HCT116 (cell line): ENCODE data around the gene KCNK3. TPM values are rescaled to one million over a fixed set of nuclear protein-coding genes. Genes with fewer than 3 reads are reported as not detected.
"Not testable (repeated sequence)": the region's sequence is repeated elsewhere in the genome, so short reads cannot be mapped to it uniquely, and the experiment has no call there.

Experiments
- ATAC-seq: fragments of 200-7000 bp; cut with Tn5 transposase; 2 replicates; pipeline ENCODE4 v1.9.1; 2020; ENCODE audit warnings: mild to moderate bottlenecking, moderate library complexity
- BruUV-seq: library from RNA; stranded (reverse); fragments of 400-500 nt; replicated peaks from 2 replicates; lab custom pipeline; 2021; lab: Mats Ljungman, UMichigan
- CTCF ChIA-PET: fragments of 300-600 bp; sonication (Branson Sonifier 250); formaldehyde crosslinking; loops from one replicate; lab custom pipeline; 2021; ENCODE audit warnings: antibody characterized with exemption; lab: Charles Lee
- POLR2A ChIA-PET: fragments of 300-600, 350-600 bp; sonication (Branson Sonifier 250); formaldehyde crosslinking; loops from one replicate; lab custom pipeline; 2021; ENCODE audit warnings: antibody characterized with exemption; lab: Charles Lee
- RAD21 ChIA-PET, 2 experiments: fragments of 300-600 bp; sonication (Branson Sonifier 250); formaldehyde crosslinking; loops; one replicate each; lab custom pipeline; 2023; ENCODE audit warnings: low total read pairs in 2 of 2; ENCODE audit not compliant: uncharacterized antibody in 2 of 2, unreplicated experiment in 2 of 2, low non-redundant PET in 1 of 2; lab: Charles Lee
- DNase-seq: peaks from one replicate; pipeline ENCODE4 v3.0.0-alpha.2; 2010; ENCODE audit warnings: low read depth, low spot score
- H2AFZ ChIP-seq: fragments of 200-600 bp; shearing (Covaris generic), sonication (generic); 2 replicates; pipeline ENCODE4 v1.6.1; 2017; ENCODE audit warnings: low read depth, mixed run types, mixed read lengths, antibody characterized with exemption, low read length; ENCODE audit not compliant: poor library complexity, severe bottlenecking
- H3K27ac ChIP-seq: 2 replicates; pipeline ENCODE4 v1.5.1; 2012; ENCODE audit warnings: low read depth, low read length
- H3K27me3 ChIP-seq: fragments of 200-600 bp; sonication (generic); 2 replicates; pipeline ENCODE4 v1.6.1; 2016; ENCODE audit warnings: mixed run types, low read length, mixed read lengths; ENCODE audit not compliant: insufficient read depth
- H3K36me3 ChIP-seq, 2 experiments: fragments of 200-500 bp in 1 of 2; fragments of 200-600 bp in 1 of 2; sonication (Bioruptor generic) in 1 of 2; sonication (generic) in 1 of 2; 2 replicates each; pipeline versions ENCODE4 v1.5.1 to v1.6.1; 2014 to 2016; ENCODE audit warnings: low read length in 2 of 2, inconsistent platforms in 1 of 2, mixed read lengths in 1 of 2, mixed run types in 1 of 2; ENCODE audit not compliant: insufficient read depth in 2 of 2, control insufficient read depth in 1 of 2
- H3K4me1 ChIP-seq, 2 experiments: fragments of 200-600 bp in 1 of 2; sonication (generic) in 1 of 2; 2 replicates each; pipeline versions ENCODE4 v1.5.1 to v1.6.1; 2012 to 2017; ENCODE audit warnings: low read length in 2 of 2, inconsistent platforms in 1 of 2, mild to moderate bottlenecking in 1 of 2, mixed read lengths in 1 of 2, mixed run types in 1 of 2, moderate library complexity in 1 of 2; ENCODE audit not compliant: insufficient read depth in 2 of 2, control insufficient read depth in 1 of 2
- H3K4me2 ChIP-seq: fragments of 200-600 bp; sonication (generic); 2 replicates; pipeline ENCODE4 v1.6.1; 2017; ENCODE audit warnings: mixed run types, low read length, mixed read lengths
- H3K4me3 ChIP-seq, 2 experiments: fragments of 200-600 bp in 1 of 2; sonication (generic) in 1 of 2; replicated peaks in 1 of 2; 2 replicates each; pipeline ENCODE4 v1.5.1; 2011 to 2016; ENCODE audit warnings: low read length in 2 of 2, control low read depth in 1 of 2, low read depth in 1 of 2, mild to moderate bottlenecking in 1 of 2, mixed read lengths in 1 of 2, mixed run types in 1 of 2
- H3K79me2 ChIP-seq: fragments of 200-600 bp; sonication (generic); 2 replicates; pipeline ENCODE4 v1.6.1; 2017; ENCODE audit warnings: mild to moderate bottlenecking, mixed run types, low read length, moderate library complexity, mixed read lengths; ENCODE audit not compliant: insufficient read depth
- H3K9ac ChIP-seq: fragments of 200-600 bp; sonication (generic); 2 replicates; pipeline ENCODE4 v1.6.1; 2016; ENCODE audit warnings: low read length, mixed read lengths
- H3K9me2 ChIP-seq: fragments of 200-600 bp; sonication (generic), shearing (Covaris generic); 2 replicates; pipeline ENCODE4 v1.6.1; 2017; ENCODE audit warnings: mixed run types, mild to moderate bottlenecking, moderate library complexity; ENCODE audit not compliant: insufficient read depth
- H3K9me3 ChIP-seq, 2 experiments: fragments of 200-500 bp in 1 of 2; fragments of 200-600 bp in 1 of 2; sonication (Bioruptor generic) in 1 of 2; sonication (generic) in 1 of 2; 2 replicates each; pipeline ENCODE4 v1.6.1; 2014 to 2017; ENCODE audit warnings: low read length in 2 of 2, mixed read lengths in 2 of 2, inconsistent platforms in 1 of 2, low read depth in 1 of 2, mild to moderate bottlenecking in 1 of 2, mixed run types in 1 of 2, moderate library complexity in 1 of 2; ENCODE audit not compliant: control insufficient read depth in 1 of 2, insufficient read depth in 1 of 2
- H4K20me1 ChIP-seq: fragments of 200-600 bp; sonication (generic), shearing (Covaris generic); 2 replicates; pipeline ENCODE4 v1.6.1; 2017; ENCODE audit warnings: mixed run types, mild to moderate bottlenecking, moderate library complexity; ENCODE audit not compliant: insufficient read depth
- CEBPB ChIP-seq: IDR thresholded peaks from 2 replicates; pipeline ENCODE4 v1.6.1; 2012; ENCODE audit warnings: low read depth
- FOSL1 ChIP-seq: IDR thresholded peaks from 2 replicates; pipeline ENCODE4 v1.6.1; 2012; ENCODE audit warnings: low read depth
- RAD21 ChIP-seq: IDR thresholded peaks from 2 replicates; pipeline ENCODE4 v1.6.1; 2012; ENCODE audit warnings: low read depth, mild to moderate bottlenecking
- SIN3A ChIP-seq: IDR thresholded peaks from 2 replicates; pipeline ENCODE4 v1.6.1; 2012; ENCODE audit warnings: low read depth
- SP1 ChIP-seq: IDR thresholded peaks from 2 replicates; pipeline ENCODE4 v1.6.1; 2012; ENCODE audit warnings: low read depth
- SRF ChIP-seq: IDR thresholded peaks from 2 replicates; pipeline ENCODE4 v1.6.1; 2012; ENCODE audit warnings: low read depth
- ZFX ChIP-seq: fragments of 450-650 bp; IDR thresholded peaks from 2 replicates; pipeline ENCODE4 v1.6.1; 2017
- ZNF274 ChIP-seq: fragments of 200-500 bp; sonication (Bioruptor generic); IDR thresholded peaks from 2 replicates; pipeline ENCODE4 v1.6.1; 2014; ENCODE audit warnings: mild to moderate bottlenecking, low read depth, low read length, inconsistent platforms
- intact Hi-C: fragments of 100-400 bp; cut with micrococcal nuclease; formaldehyde crosslinking; loops from 2 replicates; pipeline ENCODE4 v1.10.0; 2022
- total RNA-seq: library from RNA; stranded (reverse); gene quantifications from one replicate; pipeline ENCODE4 v1.2.1, GENCODE V29; 2021; ENCODE audit not compliant: unreplicated experiment
- TF ChIP-seq, protein P1 (sequence below): IDR thresholded peaks from 2 replicates; pipeline ENCODE4 v1.6.1; 2012
- TF ChIP-seq, protein P2 (sequence below), 3 experiments: fragments of 200-600 bp in 1 of 3; sonication (generic) in 1 of 3; IDR thresholded peaks in 2 of 3; conservative IDR thresholded peaks in 1 of 3; 2 replicates each; pipeline ENCODE4 v1.5.1; 2012 to 2017; ENCODE audit warnings: low read depth in 2 of 3, low read length in 2 of 3, antibody characterized with exemption in 1 of 3, borderline replicate concordance in 1 of 3, control low read depth in 1 of 3, mild to moderate bottlenecking in 1 of 3, mixed read lengths in 1 of 3, mixed run types in 1 of 3, moderate library complexity in 1 of 3; ENCODE audit not compliant: insufficient read depth in 1 of 3

KCNK3 gene
- total RNA-seq, 1 experiment from 2014 or later, result 0.71 TPM

DNA sequence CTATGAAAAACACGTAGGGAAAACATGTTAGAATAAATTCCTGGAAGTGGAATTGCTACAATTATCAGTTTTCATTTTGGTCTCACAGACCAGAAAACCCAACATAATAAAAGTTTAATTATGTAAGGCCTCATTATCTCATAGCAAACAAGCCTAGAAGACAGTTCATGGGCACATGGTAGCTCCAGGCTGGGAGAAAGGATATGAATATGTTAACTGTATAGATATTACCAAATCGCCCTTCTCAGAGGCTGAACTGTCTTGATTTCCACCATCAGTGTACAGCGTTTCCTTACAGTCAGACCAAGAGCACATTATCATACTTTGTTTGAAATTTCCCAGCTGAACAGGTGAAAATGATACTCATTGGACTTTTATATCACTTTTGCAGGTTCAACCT lies 54.4 kb downstream of the KCNK3 start:
- Histone ChIP-seq H3K4me3 (no peak overlapping the region), H3K9me2 (no peaks in the 10 kb centered on the region), H3K4me1 (no peaks in the 10 kb centered on the region), H3K27me3 (no peaks in the 10 kb centered on the region), H4K20me1 (no peaks in the 10 kb centered on the region), H2AFZ (no peak overlapping the region), H3K4me2 (no peak overlapping the region), H3K9me3 (no peaks in the 10 kb centered on the region), H3K36me3 (no peaks in the 10 kb centered on the region), H3K27ac (no peak overlapping the region), H3K9ac (no peak overlapping the region), H3K79me2 (no peaks in the 10 kb centered on the region)
- DNase-seq (no peak), ATAC-seq (no peak)
- intact Hi-C loops, result no loop called here
- no peak for TF ChIP-seq ZFX
- no peak for TF ChIP-seq FOSL1
- no peak for TF ChIP-seq SP1
- TF ChIP-seq RAD21, result no peak
- TF ChIP-seq, protein P1, sequence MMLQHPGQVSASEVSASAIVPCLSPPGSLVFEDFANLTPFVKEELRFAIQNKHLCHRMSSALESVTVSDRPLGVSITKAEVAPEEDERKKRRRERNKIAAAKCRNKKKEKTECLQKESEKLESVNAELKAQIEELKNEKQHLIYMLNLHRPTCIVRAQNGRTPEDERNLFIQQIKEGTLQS, result no peak
- no peak for TF ChIP-seq SRF
- TF ChIP-seq SIN3A, result no peak
- TF ChIP-seq ZNF274, result no peak
- TF ChIP-seq, protein P2, sequence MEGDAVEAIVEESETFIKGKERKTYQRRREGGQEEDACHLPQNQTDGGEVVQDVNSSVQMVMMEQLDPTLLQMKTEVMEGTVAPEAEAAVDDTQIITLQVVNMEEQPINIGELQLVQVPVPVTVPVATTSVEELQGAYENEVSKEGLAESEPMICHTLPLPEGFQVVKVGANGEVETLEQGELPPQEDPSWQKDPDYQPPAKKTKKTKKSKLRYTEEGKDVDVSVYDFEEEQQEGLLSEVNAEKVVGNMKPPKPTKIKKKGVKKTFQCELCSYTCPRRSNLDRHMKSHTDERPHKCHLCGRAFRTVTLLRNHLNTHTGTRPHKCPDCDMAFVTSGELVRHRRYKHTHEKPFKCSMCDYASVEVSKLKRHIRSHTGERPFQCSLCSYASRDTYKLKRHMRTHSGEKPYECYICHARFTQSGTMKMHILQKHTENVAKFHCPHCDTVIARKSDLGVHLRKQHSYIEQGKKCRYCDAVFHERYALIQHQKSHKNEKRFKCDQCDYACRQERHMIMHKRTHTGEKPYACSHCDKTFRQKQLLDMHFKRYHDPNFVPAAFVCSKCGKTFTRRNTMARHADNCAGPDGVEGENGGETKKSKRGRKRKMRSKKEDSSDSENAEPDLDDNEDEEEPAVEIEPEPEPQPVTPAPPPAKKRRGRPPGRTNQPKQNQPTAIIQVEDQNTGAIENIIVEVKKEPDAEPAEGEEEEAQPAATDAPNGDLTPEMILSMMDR (IDR thresholded peaks at IDR 0.05 in 2 of 3, conservative IDR thresholded peaks at IDR 0.05 in 1 of 3; ENCODE audit: borderline replicate concordance in 1 of 3, insufficient read depth in 1 of 3, low read depth in 2 of 3, low read length in 2 of 3), result no peak
- no peak for TF ChIP-seq CEBPB
- no TSS peak for BruUV-seq
- ChIA-PET CTCF (interaction anchor here (1.7 to 7.3 kb wide), 4 partner anchors 131 to 226 kb away, joined by 5 to 88 read pairs (median 20); no protein-coding TSS in a partner anchor), POLR2A (no interaction called here), RAD21 (no interaction called here)

DNA sequence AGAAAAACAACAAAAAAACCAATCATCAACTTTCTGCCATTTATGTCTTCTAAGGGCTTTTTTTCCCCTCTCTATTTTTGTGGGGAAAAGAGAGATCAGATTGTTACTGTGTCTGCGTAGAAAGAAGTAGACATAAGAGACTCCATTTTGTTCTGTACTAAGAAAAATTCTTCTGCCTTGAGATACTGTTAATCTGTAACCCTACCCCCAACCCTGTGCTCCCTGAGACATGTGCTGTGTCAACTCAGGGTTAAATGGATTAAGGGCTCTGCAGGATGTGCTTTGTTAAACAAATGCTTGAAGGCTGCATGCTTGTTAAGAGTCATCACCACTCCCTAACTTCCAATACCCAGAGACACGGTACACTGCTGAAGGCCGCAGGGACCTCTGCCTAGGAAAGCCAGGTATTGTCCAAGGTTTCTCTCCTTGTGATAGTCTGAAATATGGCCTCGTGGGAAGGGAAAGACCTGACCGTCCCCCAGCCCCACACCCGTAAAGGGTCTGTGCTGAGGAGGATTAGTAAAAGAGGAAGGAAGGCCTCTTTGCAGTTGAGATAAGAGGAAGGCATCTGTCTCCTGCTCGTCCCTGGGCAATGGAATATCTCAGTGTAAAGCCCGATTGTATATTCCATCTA lies 57.4 kb downstream of the KCNK3 start:
- DNase-seq, RAD21 ChIA-PET, H3K9me3 ChIP-seq, POLR2A ChIA-PET, H3K4me3 ChIP-seq, H3K36me3 ChIP-seq, intact Hi-C loops, H4K20me1 ChIP-seq, H3K79me2 ChIP-seq, H2AFZ ChIP-seq, H3K9me2 ChIP-seq, BruUV-seq, H3K27me3 ChIP-seq, ATAC-seq, H3K4me1 ChIP-seq, CTCF ChIA-PET, H3K9ac ChIP-seq, H3K4me2 ChIP-seq, H3K27ac ChIP-seq: not testable (repeated sequence)

DNA sequence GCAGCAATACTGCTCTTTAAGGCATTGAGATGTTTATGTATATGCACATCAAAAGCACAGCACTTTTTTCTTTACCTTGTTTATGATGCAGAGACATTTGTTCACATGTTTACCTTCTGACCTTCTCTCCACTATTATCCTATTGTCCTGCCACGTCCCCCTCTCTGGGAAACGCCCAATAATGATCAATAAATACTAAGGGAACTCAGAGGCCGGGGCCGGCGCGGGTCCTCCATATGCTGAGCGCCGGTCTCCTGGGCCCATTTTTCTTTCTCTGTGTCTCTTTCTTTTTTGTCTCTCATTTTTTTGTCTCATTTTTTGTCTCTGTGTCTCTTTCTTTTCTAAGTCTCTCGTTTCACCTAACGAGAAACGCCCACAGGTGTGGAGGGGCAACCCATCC lies 57.9 kb downstream of the KCNK3 start:
- POLR2A ChIA-PET, result not testable (repeated sequence)

More for the DNA sequence above, 57.9 kb downstream of the KCNK3 start:
- H3K27ac ChIP-seq, H3K9ac ChIP-seq, H3K9me3 ChIP-seq, RAD21 ChIA-PET, DNase-seq, H3K9me2 ChIP-seq, CTCF ChIA-PET, H2AFZ ChIP-seq, BruUV-seq, H3K4me3 ChIP-seq, ATAC-seq, H3K36me3 ChIP-seq, H4K20me1 ChIP-seq, H3K27me3 ChIP-seq, H3K79me2 ChIP-seq, H3K4me2 ChIP-seq, intact Hi-C loops, H3K4me1 ChIP-seq: not testable (repeated sequence)
